HepG2 (cell line): ENCODE data around the gene IL17A. TPM values are rescaled to one million over a fixed set of nuclear protein-coding genes. Genes with fewer than 3 reads are reported as not detected.

ENCODE experiments used
- ATAC-seq: fragments of 200-7000 bp; cut with Tn5 transposase; 3 replicates; pipeline ENCODE4 v1.9.1; 2020; ENCODE audit warnings: mild to moderate bottlenecking, moderate library complexity
- BruUV-seq: library from RNA; stranded (reverse); fragments of 400-500 nt; replicated peaks from 2 replicates; lab custom pipeline; 2021; lab: Mats Ljungman, UMichigan
- CTCF ChIA-PET: fragments of 300-600 bp; formaldehyde crosslinking; extraction: SDS; loops from one replicate; lab custom pipeline; 2021; ENCODE audit warnings: low total read pairs, inconsistent platforms, low intra/inter-chr PET ratio; lab: Yijun Ruan, JAX
- POLR2A ChIA-PET: fragments of 350-600 bp; sonication (Branson Sonifier 250); formaldehyde crosslinking; loops from one replicate; lab custom pipeline; 2020; ENCODE audit warnings: antibody characterized with exemption, inconsistent platforms; lab: Yijun Ruan, JAX
- DNase-seq: peaks from one replicate; pipeline ENCODE4 v3.0.0-alpha.2; 2015; ENCODE audit warnings: low spot score
- FAIRE-seq: peaks from 3 replicates; lab custom pipeline; 2011; peaks lifted over from hg19 to GRCh38; lab: Jason Lieb, UNC
- H2AFZ ChIP-seq: one replicate; pipeline ENCODE4 v1.6.1; 2011; ENCODE audit warnings: low read length, inconsistent platforms
- H3K27ac ChIP-seq: fragments of 300-600 bp; 3 replicates; pipeline ENCODE4 v1.8.0; 2011; ENCODE audit warnings: mixed run types, mild to moderate bottlenecking, mixed read lengths, low read length, inconsistent platforms; ENCODE audit not compliant: insufficient read depth; ENCODE audit errors: extremely low read length
- H3K27me3 ChIP-seq, 2 experiments: fragments of 200-600 bp in 1 of 2; 2 replicates in 1 of 2; 3 replicates in 1 of 2; pipeline versions ENCODE4 v1.6.0 to v1.8.0; 2011; ENCODE audit warnings: low read length in 2 of 2, mild to moderate bottlenecking in 2 of 2, moderate library complexity in 2 of 2, inconsistent platforms in 1 of 2; ENCODE audit not compliant: insufficient read depth in 2 of 2, control insufficient read depth in 1 of 2
- H3K36me3 ChIP-seq, 2 experiments: fragments of 200-600 bp in 1 of 2; replicated peaks in 1 of 2; 2 replicates in 1 of 2; 3 replicates in 1 of 2; pipeline versions ENCODE4 v1.5.1 to v1.8.0; 2011; ENCODE audit warnings: low read length in 2 of 2, inconsistent platforms in 1 of 2; ENCODE audit not compliant: insufficient read depth in 2 of 2, control insufficient read depth in 1 of 2
- H3K4me1 ChIP-seq: 2 replicates; pipeline ENCODE4 v1.5.1; 2012; ENCODE audit warnings: low read length, inconsistent platforms; ENCODE audit not compliant: insufficient read depth
- H3K4me2 ChIP-seq: 2 replicates; pipeline ENCODE4 v1.6.0; 2011; ENCODE audit warnings: low read depth, low read length, inconsistent platforms
- H3K4me3 ChIP-seq, 3 experiments: fragments of 200-600 bp in 1 of 3; sonication (generic), shearing (Covaris generic) in 1 of 3; replicated peaks in 1 of 3; 2 replicates each; pipeline ENCODE4 v1.5.1; 2011 to 2016; ENCODE audit warnings: low read length in 3 of 3, inconsistent platforms in 2 of 3, low read depth in 2 of 3, mild to moderate bottlenecking in 2 of 3, control low read depth in 1 of 3, mixed read lengths in 1 of 3; ENCODE audit not compliant: insufficient read depth in 1 of 3
- H3K79me2 ChIP-seq: one replicate; pipeline ENCODE4 v1.6.1; 2011; ENCODE audit warnings: low read length, inconsistent platforms; ENCODE audit not compliant: insufficient read depth
- H3K9ac ChIP-seq: 2 replicates; pipeline ENCODE4 v1.6.0; 2011; ENCODE audit warnings: mild to moderate bottlenecking, low read depth, low read length, inconsistent platforms; ENCODE audit not compliant: insufficient read depth
- H3K9me3 ChIP-seq: 2 replicates; pipeline ENCODE4 v1.5.1; 2012; ENCODE audit warnings: mild to moderate bottlenecking, low read length
- H4K20me1 ChIP-seq: 2 replicates; pipeline ENCODE4 v1.6.0; 2011; ENCODE audit warnings: inconsistent platforms, mild to moderate bottlenecking, low read length, moderate library complexity; ENCODE audit not compliant: insufficient read depth
- MAFF ChIP-seq: IDR thresholded peaks from 2 replicates; pipeline ENCODE4 v1.6.1; 2011; ENCODE audit warnings: low read depth, low read length, improper control_type of control experiment
- ZBTB34 ChIP-seq: sonication (generic); formaldehyde crosslinking; IDR thresholded peaks from 2 replicates; pipeline ENCODE4 v1.8.0; 2022; ENCODE audit warnings: mild to moderate bottlenecking, missing genetic modification reagents
- ZNF629 ChIP-seq: sonication (generic); formaldehyde crosslinking; conservative IDR thresholded peaks from 2 replicates; pipeline ENCODE4 v1.5.0; 2020; ENCODE audit warnings: missing genetic modification reagents
- ZNF646 ChIP-seq: sonication (generic); formaldehyde crosslinking; IDR thresholded peaks from 2 replicates; pipeline ENCODE4 v1.9.0; 2021; ENCODE audit warnings: mild to moderate bottlenecking, missing genetic modification reagents
- WGBS: methylation state at CpG from one replicate; pipeline ENCODE4 v1.1.6; 2017; ENCODE audit warnings: low lambda C conversion rate; 5-methylcytosine and 5-hydroxymethylcytosine counted together
- in situ Hi-C: cut with HindIII; loops from 2 replicates; pipeline ENCODE4 v1.10.0; 2017; ENCODE audit warnings: low pct_unique_long_range_greater_than_20kb; ENCODE audit not compliant: extremely low pct_ligation_motif_present
- intact Hi-C: fragments of 100-400 bp; cut with micrococcal nuclease; formaldehyde crosslinking; loops from one replicate; pipeline ENCODE4 v1.10.0; 2022; ENCODE audit not compliant: unreplicated experiment
- polyA plus RNA-seq, 8 experiments: library from polyadenylated mRNA; depleted of rRNA in 3 of 8; stranded (reverse) in 7 of 8; unstranded in 1 of 8; fragments of >200 nt; fragmentation: Illumina TruSeq in 4 of 8; extraction: Trizol in 4 of 8; gene quantifications; 2 replicates each; pipeline versions ENCODE4 v1.2.1 to v1.2.3, GENCODE V29; 2011 to 2016; ENCODE audit warnings: low read depth in 4 of 8, missing spikeins in 1 of 8, mixed read lengths in 1 of 8; ENCODE audit not compliant: insufficient read depth in 1 of 8
- total RNA-seq, 5 experiments: library from RNA; depleted of rRNA; stranded (reverse); fragments of >200 nt; fragmentation: Illumina TruSeq; extraction: Trizol; gene quantifications; 2 replicates each; pipeline ENCODE4 v1.2.3, GENCODE V29; 2016; ENCODE audit warnings: low read depth in 1 of 5
- TF ChIP-seq, protein P1 (sequence below): sonication (generic); formaldehyde crosslinking; IDR thresholded peaks from 2 replicates; pipeline ENCODE4 v1.5.1; 2020; ENCODE audit warnings: mild to moderate bottlenecking, missing genetic modification reagents
- TF ChIP-seq, protein P2 (sequence below): sonication (generic); formaldehyde crosslinking; conservative IDR thresholded peaks from 2 replicates; pipeline ENCODE4 v1.5.0; 2020; ENCODE audit warnings: missing genetic modification reagents

The IL17A gene
- total and polyA plus RNA-seq, 2 of the 13 experiments (the other 11 are each of a cell fraction or from before 2014, with no cell fraction given), result not detected

DNA sequence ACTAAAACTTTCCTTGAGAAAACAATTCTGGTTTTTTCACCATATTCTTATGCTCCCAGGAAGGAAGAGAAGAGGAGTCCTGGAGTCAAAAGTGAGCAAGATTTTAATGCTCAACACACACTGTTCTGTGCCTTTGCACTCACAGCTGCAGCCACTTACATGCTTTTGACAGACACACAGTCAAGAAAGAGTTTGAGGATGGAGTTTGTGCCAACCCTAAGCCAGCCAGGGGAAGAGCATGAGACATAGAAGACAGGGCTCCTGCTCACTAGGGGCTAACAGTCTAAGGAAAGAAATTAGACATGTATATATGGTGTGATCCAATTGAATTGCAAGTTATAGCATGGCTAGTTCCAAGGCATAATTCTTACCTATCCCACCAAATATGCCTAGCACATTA is 37.1 kb upstream of the IL17A start (continued):
- TF ChIP-seq, protein P1, sequence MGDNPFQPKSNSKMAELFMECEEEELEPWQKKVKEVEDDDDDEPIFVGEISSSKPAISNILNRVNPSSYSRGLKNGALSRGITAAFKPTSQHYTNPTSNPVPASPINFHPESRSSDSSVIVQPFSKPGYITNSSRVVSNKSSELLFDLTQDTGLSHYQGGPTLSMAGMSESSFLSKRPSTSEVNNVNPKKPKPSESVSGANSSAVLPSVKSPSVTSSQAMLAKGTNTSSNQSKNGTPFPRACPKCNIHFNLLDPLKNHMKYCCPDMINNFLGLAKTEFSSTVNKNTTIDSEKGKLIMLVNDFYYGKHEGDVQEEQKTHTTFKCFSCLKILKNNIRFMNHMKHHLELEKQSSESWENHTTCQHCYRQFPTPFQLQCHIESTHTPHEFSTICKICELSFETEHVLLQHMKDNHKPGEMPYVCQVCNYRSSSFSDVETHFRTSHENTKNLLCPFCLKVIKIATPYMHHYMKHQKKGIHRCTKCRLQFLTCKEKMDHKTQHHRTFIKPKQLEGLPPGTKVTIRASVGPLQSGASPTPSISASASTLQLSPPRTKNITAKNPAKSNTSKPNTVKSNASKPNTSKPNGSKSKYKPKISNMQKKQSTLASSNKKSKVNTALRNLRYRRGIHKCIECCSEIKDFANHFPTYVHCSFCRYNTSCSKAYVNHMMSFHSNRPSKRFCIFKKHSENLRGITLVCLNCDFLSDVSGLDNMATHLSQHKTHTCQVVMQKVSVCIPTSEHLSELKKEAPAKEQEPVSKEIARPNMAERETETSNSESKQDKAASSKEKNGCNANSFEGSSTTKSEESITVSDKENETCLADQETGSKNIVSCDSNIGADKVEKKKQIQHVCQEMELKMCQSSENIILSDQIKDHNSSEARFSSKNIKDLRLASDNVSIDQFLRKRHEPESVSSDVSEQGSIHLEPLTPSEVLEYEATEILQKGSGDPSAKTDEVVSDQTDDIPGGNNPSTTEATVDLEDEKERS, result no peak
- TF ChIP-seq MAFF (no peak), ZBTB34 (CRISPR knock-in tag) (no peak)
- TF ChIP-seq, protein P2, sequence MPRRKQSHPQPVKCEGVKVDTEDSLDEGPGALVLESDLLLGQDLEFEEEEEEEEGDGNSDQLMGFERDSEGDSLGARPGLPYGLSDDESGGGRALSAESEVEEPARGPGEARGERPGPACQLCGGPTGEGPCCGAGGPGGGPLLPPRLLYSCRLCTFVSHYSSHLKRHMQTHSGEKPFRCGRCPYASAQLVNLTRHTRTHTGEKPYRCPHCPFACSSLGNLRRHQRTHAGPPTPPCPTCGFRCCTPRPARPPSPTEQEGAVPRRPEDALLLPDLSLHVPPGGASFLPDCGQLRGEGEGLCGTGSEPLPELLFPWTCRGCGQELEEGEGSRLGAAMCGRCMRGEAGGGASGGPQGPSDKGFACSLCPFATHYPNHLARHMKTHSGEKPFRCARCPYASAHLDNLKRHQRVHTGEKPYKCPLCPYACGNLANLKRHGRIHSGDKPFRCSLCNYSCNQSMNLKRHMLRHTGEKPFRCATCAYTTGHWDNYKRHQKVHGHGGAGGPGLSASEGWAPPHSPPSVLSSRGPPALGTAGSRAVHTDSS, result no peak

DNA sequence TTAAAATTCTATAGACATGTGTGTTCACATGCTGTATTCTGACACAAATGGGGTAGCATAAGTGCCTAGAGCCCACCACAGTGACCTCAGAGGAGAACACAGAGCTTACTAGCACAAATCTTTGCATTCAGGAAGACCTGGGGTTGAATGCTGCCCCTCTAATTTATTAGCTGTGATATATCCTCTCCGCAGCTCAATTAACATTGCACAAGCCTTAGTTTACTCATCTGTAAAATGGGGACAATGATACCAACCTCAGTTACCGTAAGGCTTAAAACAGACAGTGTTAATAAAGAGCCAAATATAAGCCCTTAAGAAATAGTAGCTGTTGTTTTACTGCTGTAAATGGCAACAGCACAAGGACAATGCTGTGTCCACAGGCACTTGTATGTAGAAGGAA is 36.2 kb upstream of the IL17A start:
- BruUV-seq, result no TSS peak
- Histone ChIP-seq H3K4me3 (no peak overlapping the region), H3K9me3 (no peaks in the 10 kb centered on the region), H3K27me3 (peaks cover 0 to 8% of the 10 kb centered on the region in 2 experiments; a peak in 3 of 5 replicates), H3K4me2 (no peak overlapping the region), H3K9ac (no peak overlapping the region), H3K27ac (no peak overlapping the region), H3K36me3 (no peaks in the 10 kb centered on the region), H3K79me2 (no peaks in the 10 kb centered on the region), H2AFZ (no peak overlapping the region), H3K4me1 (no peaks in the 10 kb centered on the region), H4K20me1 (no peaks in the 10 kb centered on the region)
- FAIRE-seq (no peak), DNase-seq (no peak), ATAC-seq (no peak)
- no peak for TF ChIP-seq ZNF646
- peak; percentile 58 for TF ChIP-seq ZNF629 (CRISPR knock-in tag)
- WGBS, result 46% methylated on average over 2 of the region's 2 CpGs
- in situ Hi-C loops, result loop anchor here (25.0 kb wide), 1 partner anchor 512 kb away; the partner anchor contains the start of gene TMEM14A
- ChIA-PET CTCF (no interaction called here), POLR2A (no interaction called here)
- intact Hi-C loops, result no loop called here
